NCI-H82 treated with DMSO at 0.1 percent for 48 hours (cell line): ENCODE results near the gene MAPKBP1.
"Not testable (repeated sequence)": the region's sequence is repeated elsewhere in the genome, so short reads cannot be mapped to it uniquely, and the experiment has no call there.

Experiments
- DNase-seq: peaks from one replicate; lab custom pipeline; 2025; ENCODE audit not compliant: unreplicated experiment; lab: John Stamatoyannopoulos, UW

MAPKBP1 gene

DNA sequence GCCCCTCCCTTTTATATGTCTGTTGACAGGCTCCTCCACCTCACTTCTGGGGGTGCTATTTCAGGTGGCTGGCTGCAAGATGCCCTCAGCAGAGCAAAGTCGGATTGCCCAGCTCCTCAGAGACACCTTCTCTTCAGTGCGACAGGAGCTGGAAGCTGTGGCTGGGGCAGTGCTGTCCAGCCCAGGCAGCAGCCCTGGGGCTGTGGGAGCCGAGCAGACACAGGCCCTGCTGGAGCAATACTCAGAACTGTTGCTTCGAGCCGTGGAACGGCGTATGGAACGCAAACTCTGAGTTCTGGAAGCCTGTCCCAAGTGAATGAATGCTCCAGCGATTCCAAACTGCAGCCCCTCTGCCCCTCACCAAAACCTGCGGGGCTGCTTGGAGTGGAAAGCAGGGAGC is 50.9 kb downstream of the MAPKBP1 start:
- no peak for DNase-seq

DNA sequence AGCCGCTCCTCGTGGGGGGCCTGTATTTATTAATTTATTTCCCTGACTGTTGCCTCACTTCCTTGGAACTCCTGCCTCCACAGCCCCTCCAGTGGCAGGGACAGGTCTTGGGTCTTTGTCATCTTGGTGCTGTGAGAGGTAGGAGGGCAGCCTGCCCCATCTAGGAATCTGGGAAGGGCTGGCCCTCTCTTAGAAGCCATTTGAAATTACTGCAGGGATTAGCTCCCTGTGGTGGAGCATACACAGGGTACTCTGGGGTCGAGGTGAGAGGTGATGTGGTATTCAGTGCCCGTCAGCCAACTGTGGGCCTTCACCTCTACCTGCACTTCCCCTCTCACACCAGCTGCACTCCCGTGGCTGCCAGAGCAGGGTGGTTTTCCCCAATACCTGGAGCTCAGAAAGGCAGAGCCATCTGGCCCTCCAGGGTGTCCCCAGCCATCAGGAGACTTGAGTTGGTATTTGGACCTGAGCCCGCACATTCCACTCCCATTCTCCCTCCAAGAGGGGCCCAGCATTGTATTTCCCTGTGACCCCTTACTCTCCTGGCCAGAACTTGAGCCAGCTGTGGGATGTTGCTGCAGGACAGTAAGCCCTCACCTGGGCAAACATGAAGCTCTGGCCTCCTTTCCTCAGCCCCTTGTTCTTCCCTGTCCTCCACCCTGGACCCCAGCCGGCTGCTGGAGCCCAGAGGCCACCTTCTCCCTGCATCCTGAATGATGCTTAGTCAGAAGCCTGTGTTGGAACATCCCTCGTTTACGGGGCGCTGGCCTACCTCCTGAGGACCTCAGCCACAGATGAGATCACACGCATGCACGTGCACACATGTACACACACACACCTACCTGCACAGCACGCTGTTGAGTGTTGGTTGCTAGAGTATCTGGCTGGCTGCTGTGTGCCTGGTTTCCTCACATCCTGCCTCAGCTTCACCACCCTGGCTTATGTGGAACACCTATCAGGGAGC is 51.6 kb downstream of the MAPKBP1 start:
- DNase-seq = no peak

DNA sequence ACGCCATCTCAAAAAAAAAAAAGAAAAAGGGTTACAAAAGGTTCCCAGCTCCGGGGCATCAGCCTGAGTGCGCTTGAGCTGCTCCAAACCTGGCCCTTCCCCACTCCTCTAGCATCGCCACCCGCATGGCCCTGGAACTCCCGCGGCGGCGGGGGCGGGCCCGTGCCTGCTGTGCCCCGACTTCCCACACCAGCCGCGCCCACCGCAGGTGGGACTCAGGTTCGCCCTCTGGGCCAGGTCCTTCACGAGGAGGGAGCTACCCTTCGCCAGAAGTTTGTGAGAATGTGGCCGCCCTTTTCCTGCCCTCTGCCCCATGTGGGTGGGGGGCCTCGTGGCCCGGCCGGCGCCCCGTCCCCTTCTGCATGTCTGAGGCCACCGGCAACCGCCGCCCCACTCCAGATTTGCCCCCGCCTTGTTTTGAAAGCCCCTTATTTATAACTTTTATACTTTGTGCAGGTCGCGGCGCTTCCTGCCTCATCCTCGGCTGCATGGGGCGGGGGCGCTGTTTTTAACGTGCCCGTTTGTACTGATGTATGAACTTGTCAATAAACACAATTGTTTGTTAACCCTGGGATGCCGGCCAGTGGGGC is 53.1 kb downstream of the MAPKBP1 start:
- DNase-seq = no peak

DNA sequence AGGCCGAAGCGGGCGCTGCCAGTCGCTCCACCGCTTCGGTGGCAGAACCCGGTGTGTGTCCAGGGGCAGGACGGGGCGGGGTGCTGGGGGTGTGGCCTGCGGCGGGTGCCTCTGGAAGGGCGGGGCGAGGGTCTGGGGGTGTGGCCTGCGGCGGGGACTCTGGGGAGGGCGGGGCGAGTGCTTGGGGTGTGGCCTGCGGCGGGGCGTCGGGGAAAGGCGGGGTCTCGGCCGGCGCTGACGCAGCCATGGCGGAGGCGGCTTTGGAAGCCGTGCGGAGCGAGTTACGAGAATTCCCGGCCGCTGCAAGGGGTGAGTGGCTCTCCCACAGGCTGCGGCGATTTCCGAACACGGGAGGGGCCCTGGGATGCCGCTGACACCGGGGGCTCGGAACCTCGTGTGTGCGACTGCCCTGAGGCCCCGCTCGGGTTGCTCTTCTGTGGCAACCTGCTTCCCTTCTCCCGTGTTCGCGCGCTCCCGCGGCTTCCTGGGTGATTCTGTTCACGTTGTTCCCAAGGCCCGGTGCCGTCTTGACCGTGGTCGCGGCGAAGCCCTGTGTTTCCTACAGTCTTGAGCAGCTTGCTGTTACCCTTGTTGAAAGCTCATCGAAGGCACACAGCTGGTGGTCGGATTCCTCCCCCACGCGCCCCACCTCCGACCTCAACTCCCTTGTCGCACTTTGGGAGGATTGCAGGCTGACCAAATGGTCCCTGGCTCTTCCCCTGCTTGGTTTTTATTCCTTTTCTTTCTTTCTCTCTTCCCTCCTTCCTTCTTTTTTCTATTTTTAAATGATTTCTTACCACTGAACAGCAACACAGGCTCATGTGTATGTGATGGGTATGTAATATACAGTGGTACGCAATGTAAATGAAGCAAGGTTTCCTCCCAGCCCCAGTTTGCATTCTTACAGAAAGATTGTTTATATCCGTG is 53.9 kb downstream of the MAPKBP1 start, which contains the start of gene JMJD7:
Gene JMJD7 (plus strand): TSS at position 213 of the 927 bp plus-strand sequence. CDS start 33 bp downstream, at position 246.
- peak; percentile 51 for DNase-seq

DNA sequence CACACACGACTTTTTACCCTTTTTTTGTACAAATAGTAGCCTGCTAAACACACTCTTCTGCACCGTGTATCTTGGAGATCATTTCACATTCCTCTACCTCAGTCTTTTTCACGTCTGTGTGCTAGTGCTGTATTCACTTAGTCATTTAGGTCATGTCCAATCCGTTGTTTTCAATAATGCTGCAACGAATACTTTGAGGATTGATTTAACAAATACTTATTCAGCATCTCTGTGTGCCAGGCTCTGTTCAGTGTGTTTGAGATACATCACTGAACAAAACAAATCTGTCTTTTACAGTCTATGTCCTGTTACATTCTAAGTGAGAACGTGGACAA is 54.5 kb downstream of the MAPKBP1 start:
- DNase-seq = no peak

DNA sequence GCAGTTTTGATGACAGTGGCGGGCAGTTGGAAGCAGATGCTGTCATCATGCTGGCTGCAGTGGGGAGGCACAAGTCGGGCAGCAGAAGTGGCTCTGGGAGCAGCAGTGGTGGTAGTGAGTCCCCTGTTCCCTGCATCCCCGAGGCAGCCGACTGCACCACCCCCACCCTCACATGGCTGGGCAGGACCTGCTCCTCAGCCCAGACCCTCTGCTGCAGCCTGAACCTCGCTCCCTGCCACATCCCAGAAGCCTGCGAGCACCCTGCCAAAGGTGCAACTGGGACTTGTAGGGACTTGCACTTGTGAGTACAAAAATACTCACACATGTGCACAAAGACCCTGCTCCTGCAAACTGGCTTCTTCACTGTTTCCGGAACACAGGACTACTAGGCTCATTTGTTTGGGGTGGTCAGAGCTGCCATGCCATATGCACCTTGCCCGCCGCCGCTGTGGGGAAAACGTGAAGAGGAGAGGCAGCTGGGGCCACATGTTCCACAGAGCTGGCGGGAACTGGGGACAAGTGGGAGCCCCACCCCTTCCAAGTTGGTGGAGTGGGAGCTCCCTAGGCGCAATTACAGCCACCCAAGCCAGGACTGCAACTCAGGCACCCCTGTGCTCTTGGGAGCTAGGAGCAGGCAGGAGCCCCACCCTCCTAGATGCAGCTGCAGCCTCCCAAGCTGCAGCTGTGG is 55.8 kb downstream of the MAPKBP1 start:
- DNase-seq = no peak

DNA sequence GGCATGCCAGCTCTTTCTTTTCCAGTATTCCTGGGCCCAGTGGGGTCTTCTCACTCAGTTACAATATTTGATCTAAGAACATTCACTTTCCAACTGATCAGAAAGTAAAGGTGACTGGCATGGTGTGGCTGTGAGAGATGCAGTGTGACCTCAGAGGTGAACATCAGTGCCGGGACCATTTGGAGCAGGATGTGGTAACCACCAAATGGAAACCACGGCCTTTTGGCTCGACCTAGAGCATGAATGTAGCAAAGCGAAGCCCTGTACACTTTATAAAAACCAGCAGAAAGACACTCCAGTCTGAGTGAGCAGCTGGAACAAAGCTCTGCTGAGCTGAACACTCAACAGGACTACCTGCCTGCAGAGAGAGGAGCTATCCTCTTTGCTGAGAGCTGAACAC is 57.0 kb downstream of the MAPKBP1 start:
- not testable (repeated sequence) for DNase-seq

DNA sequence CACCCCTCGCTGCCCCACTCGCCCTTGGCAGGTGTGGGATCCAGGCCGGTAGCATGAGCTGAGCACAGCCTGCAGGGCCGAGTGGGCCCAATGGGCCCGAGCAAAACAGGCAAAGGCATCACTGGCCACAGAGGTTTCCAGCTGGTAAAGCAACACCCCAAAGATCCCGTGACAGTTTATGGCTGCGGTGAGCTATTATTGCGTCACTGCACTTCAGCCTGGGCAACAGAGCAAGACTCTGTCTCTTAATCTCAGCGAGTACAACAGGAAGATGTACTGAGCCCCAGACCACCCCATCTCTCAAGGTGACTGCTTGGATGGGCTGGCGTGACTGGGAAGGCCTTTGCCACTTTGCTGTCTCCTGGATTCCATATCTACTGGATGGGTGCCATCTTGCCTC is 57.9 kb downstream of the MAPKBP1 start:
- DNase-seq = no peak

DNA sequence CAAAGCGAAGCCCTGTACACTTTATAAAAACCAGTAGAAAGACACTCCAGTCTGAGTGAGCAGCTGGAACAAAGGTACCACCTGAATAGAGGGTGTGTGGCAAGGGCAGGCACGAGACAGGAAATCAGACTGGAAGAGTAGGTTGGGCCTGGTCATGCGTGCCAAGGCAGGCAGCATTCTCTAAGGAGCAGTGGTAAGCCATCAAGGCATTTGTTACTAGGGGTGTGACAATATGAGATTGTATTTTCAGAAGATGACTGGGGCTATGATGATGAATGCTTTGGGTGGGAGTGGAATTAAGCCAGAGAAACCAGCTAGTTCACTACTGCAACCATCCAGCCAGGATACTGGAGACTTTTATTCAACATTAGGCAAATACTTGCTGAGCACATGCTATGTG is 58.6 kb downstream of the MAPKBP1 start:
- no peak for DNase-seq

DNA sequence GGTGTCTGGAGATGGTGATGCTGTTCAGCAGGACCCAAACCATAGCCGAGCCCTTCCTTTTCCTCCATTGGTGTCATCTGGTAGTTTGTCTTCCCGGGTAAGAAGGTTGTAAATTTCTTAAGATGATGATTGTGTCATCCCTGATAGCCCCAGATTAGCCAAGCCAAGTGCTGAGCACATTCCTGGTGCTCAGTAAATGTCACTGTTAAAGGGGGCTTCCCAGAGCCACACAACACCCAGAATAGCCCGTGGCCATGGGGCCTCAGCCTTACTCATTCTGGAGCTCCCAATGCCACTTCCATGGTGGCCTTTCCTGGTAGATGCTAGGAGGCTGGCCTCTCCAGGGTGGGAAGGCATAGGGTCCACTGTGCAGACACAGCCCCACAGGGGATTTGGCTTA is 59.8 kb downstream of the MAPKBP1 start:
- DNase-seq = no peak

DNA sequence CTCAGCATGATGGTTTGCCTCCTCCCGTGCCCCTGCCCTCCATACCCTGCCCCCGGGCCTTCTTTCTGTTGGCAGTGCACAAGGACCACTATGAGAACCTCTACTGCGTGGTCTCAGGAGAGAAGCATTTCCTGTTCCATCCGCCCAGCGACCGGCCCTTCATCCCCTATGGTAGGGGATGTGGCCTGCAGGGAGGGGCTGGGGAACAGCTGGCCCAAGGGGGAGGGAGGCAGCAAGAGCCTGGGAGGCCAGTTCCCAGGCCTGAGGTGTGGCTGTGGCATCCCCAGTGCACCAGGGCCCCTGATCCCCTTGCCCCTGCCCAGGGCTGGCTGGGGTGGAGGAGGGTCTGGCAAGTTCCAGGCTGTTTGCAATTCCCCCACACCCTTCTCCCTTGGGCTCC is 61.8 kb downstream of the MAPKBP1 start:
- DNase-seq = no peak

DNA sequence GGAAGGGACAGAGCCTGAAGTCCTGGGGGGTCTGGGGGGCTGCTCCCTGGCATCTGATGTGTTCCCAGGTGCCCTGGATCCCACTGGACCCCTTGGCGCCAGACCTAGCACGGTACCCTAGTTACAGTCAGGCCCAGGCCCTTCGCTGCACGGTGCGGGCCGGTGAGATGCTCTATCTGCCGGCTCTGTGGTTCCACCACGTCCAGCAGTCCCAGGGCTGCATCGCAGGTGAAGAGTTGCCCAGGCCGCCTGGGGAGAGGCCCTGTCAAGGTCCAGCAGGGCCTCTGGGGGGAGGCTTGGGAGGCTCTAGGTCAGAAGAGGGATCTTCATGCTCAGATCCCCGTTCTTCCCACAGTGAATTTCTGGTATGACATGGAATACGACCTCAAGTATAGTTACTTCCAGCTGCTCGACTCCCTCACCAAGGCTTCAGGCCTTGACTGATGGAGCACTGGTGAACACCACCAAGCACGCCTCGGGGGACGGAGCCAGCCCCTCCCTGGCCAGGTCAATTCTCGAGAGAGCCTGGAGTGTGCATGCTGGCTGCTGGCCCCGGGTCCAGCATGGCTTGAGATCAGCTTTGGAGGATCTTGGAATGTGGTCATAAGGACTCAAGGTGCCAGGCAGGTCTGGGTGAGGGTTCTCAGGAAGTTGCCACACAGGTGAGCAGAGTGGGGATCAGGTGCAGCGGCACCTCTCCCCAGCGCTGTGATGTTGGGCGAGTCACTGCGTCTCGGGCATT is 62.6 kb downstream of the MAPKBP1 start:
- no peak for DNase-seq

DNA sequence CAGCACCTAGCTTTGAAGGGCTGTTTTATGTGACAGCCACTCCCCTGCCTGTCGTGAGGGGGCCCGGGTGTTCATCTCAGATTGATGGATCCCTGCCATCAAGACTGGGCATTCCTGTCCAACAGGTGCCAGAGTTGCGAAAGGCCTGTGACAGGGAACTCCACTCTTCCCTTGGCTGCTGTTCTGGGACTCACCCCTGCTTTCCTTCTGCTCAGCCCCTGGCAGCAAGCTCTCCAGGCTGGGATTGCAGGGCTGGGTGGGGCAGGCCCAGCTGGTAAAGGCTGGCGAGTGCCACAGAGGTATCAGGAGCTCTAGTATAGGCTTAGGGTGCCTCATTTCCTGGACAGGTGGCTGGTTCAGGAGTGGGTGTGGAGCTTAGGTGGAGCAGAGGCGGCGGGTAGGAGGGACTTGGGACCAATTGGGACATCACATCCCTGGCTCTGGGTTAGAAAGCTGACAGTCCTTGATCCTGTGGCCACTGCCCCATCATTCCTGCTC is 64.2 kb downstream of the MAPKBP1 start, which contains the start of gene PLA2G4B:
Gene PLA2G4B (plus strand): TSS at position 448 of the 498 bp plus-strand sequence. CDS start 67 bp downstream, outside the sequence.
- DNase-seq = no peak

DNA sequence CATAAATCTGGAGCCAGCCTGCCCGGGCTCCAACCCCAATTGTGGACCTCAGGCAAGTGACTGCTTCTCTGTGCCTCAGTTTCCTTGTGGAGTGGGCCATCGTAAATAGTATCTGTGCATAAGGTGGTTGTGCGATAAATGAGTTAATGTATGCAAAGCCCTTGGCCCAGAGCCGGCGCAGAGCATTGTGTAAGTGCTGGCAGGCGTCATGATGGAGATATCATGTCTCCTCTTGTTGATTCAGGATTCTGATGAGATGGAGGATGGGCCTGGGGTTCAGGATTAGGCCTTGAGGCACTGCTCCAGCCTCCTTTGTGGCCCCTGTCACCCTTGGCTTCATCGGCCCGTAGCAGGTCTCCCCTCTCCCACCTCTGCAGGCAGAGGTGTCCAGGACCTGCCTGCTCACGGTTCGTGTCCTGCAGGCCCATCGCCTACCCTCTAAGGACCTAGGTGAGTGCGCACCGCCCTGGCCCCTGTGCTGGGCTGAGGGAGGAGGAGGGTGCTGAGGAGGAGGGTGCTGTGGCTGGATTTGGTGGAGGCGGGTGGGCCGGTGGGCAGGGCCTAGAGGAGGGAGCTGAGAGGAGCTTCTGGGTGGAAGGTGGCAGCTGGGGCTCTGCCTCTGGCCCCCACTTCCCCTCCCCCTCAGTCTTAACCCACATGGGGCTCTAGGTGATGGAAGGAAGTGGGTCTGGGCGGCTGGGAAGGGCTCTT is 65.7 kb downstream of the MAPKBP1 start:
- no peak for DNase-seq

DNA sequence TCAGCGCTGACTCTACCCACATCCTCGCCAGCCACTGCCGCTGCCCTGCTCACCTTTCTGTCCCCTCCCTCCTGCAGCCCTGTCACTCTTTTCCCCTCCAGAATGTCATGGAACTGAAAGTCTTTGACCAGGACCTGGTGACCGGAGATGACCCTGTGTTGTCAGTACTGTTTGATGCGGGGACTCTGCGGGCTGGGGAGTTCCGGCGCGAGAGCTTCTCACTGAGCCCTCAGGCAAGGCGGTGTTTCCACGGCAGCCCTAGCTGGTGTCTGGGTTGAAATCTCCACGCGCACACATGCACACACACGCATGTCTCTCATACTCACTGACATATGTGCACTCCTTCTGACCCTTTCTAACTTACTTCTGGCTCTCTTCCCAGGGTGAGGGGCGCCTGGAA is 66.4 kb downstream of the MAPKBP1 start:
- no peak for DNase-seq

DNA sequence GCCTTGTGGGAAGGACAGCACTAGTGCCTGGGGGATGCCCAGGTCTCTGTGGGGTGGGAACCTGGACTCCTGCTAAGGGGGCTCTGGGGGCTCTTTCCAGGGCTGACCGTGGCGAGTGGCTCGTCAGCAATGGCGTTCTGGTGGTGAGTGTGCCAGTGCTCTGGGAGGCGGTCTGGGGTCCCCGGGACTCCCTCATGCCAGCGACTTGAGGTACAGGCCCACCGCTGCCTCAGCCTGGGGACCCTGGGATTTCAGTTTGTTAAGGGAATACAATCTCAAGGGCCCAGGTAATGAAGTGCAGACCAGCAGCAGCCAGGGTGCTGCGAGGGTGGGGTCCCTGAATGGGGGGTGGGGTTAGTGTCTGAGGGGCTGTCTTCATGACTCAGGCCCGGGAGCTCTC is 66.8 kb downstream of the MAPKBP1 start:
- DNase-seq = no peak

DNA sequence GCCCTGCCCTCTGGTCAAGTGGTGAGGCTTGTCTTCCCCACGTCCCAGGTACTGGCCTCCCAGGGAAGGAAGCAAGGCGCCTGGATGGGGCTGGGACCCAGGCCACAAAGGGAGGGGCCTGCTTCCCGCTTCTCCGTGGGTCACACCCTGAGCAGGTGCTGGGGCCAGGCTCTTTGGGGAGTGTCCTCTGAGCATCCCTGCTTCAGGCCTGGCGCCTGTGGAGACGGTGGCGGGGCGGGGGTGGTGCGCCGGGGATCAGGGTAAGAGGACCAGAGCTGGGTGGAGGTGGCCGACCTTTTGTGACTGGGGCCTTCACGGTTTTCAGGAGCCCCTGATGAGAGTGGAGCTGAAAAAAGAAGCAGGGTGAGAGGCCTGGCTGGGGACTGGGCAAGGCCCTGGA is 67.9 kb downstream of the MAPKBP1 start:
- DNase-seq = no peak

DNA sequence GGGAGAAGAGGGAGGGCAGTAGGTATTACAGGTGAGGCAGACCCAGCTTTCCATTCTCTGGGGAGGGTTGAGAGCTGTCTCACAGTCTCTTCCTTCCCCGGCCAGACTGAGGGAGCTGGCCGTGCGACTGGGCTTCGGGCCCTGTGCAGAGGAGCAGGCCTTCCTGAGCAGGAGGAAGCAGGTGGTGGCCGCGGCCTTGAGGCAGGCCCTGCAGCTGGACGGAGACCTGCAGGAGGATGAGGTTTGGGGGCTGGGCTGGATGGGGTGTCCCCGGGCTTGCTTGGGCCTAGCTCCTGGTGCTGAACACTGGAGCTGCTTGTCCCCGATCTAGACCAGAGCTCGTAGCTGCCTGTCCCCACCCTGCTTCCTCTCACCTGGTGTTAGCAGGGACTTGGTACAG is 69.3 kb downstream of the MAPKBP1 start:
- no peak for DNase-seq

DNA sequence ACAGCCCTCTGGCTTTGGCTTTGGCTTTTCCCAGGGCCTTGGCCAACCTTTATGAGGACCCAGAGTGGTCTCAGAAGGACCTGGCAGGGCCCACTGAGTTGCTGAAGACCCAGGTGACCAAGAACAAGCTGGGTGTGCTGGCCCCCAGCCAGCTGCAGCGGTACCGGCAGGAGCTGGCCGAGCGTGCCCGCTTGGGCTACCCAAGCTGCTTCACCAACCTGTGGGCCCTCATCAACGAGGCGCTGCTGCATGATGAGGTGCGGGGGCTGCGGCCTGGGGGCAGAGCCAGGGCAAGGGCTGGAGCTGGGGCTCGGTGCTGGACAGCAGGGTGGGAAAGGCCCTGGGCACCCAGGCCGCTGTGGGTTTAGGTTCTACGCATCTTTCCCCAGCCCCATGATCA is 70.5 kb downstream of the MAPKBP1 start:
- DNase-seq = no peak
